H1 (cell line): Measurements from ENCODE around the gene ILK. TPM values are rescaled to one million over a fixed set of nuclear protein-coding genes. Genes with fewer than 3 reads are reported as not detected.
A peak's percentile ranks its signal among the peaks of the same experiment; 100 is the strongest.

Experiments
- CTCF ChIA-PET: fragments of 300-600 bp; sonication (Branson Sonifier 250); formaldehyde crosslinking; loops from one replicate; lab custom pipeline; 2021; ENCODE audit not compliant: partially characterized antibody; lab: Charles Lee
- POLR2A ChIA-PET: fragments of 300-600 bp; sonication (Branson Sonifier 250); formaldehyde crosslinking; loops from one replicate; lab custom pipeline; 2021; ENCODE audit warnings: inconsistent platforms; ENCODE audit not compliant: partially characterized antibody; lab: Charles Lee
- DNase-seq, 2 experiments: peaks; one replicate each; pipeline versions ENCODE4 v3.0.0 to v3.0.0-alpha.2; 2010 to 2022; ENCODE audit warnings: low spot score in 2 of 2, low read depth in 1 of 2, mixed read lengths in 1 of 2
- FAIRE-seq: peaks from 2 replicates; lab custom pipeline; 2011; peaks lifted over from hg19 to GRCh38; lab: Jason Lieb, UNC
- H2AFZ ChIP-seq: 2 replicates; pipeline ENCODE4 v1.8.1; 2012; ENCODE audit warnings: low read length, inconsistent platforms
- H2AK5ac ChIP-seq: 2 replicates; pipeline ENCODE4 v1.6.1; 2013; ENCODE audit warnings: low read depth, low read length
- H2BK120ac ChIP-seq: replicated peaks from 2 replicates; pipeline ENCODE3; 2013; ENCODE audit warnings: low read depth, low read length, inconsistent platforms
- H2BK12ac ChIP-seq: 2 replicates; pipeline ENCODE4 v1.6.1; 2013; ENCODE audit warnings: low read depth, low read length
- H2BK15ac ChIP-seq: 2 replicates; pipeline ENCODE4 v1.6.1; 2013; ENCODE audit warnings: low read length
- H2BK20ac ChIP-seq: 2 replicates; pipeline ENCODE4 v1.6.1; 2013; ENCODE audit warnings: low read length
- H2BK5ac ChIP-seq: 2 replicates; pipeline ENCODE4 v1.6.1; 2013; ENCODE audit warnings: low read depth, low read length
- H3K14ac ChIP-seq: 2 replicates; pipeline ENCODE4 v1.6.1; 2013; ENCODE audit warnings: inconsistent platforms; ENCODE audit not compliant: insufficient read length
- H3K18ac ChIP-seq: 2 replicates; pipeline ENCODE4 v1.6.1; 2013; ENCODE audit warnings: low read length; ENCODE audit errors: extremely low read depth
- H3K23ac ChIP-seq: 2 replicates; pipeline ENCODE4 v1.6.1; 2013; ENCODE audit warnings: inconsistent platforms; ENCODE audit not compliant: insufficient read length
- H3K23me2 ChIP-seq: 2 replicates; pipeline ENCODE4 v1.6.1; 2013; ENCODE audit warnings: low read depth, low read length
- H3K27ac ChIP-seq: 2 replicates; pipeline ENCODE4 v1.6.1; 2011; ENCODE audit warnings: low read depth, low read length, inconsistent platforms
- H3K27me3 ChIP-seq, 4 experiments: replicated peaks in 1 of 4; 1 replicate in 1 of 4; 2 replicates in 3 of 4; pipeline versions ENCODE4 v1.6.1 to v1.8.1; 2011 to 2013; ENCODE audit warnings: low read length in 3 of 4, mild to moderate bottlenecking in 3 of 4, inconsistent platforms in 2 of 4, mixed read lengths in 2 of 4, moderate library complexity in 1 of 4; ENCODE audit not compliant: control insufficient read depth in 3 of 4, insufficient read depth in 3 of 4; ENCODE audit errors: extremely low read depth in 1 of 4
- H3K36me3 ChIP-seq, 4 experiments: 2 replicates each; pipeline versions ENCODE4 v1.6.1 to v1.8.1; 2011 to 2013; ENCODE audit warnings: mild to moderate bottlenecking in 4 of 4, low read length in 3 of 4, moderate library complexity in 2 of 4, control low read depth in 1 of 4, inconsistent platforms in 1 of 4; ENCODE audit not compliant: insufficient read depth in 4 of 4, control insufficient read depth in 2 of 4
- H3K4ac ChIP-seq: replicated peaks from 2 replicates; pipeline ENCODE3; 2013; ENCODE audit warnings: low read length, low read depth, mixed read lengths, inconsistent platforms; ENCODE audit not compliant: insufficient read length
- H3K4me1 ChIP-seq, 4 experiments: replicated peaks in 1 of 4; 1 replicate in 1 of 4; 2 replicates in 3 of 4; pipeline versions ENCODE4 v1.6.1 to v1.8.1; 2011 to 2013; ENCODE audit warnings: low read length in 3 of 4, inconsistent platforms in 2 of 4, mixed read lengths in 1 of 4; ENCODE audit not compliant: insufficient read depth in 4 of 4, control insufficient read depth in 3 of 4
- H3K4me2 ChIP-seq, 2 experiments: 2 replicates each; pipeline versions ENCODE4 v1.6.1 to v1.8.1; 2011 to 2013; ENCODE audit warnings: low read depth in 2 of 2, low read length in 2 of 2, control low read depth in 1 of 2, inconsistent platforms in 1 of 2, mild to moderate bottlenecking in 1 of 2; ENCODE audit not compliant: insufficient read depth in 1 of 2
- H3K4me3 ChIP-seq, 4 experiments: fragments of 200-600, 300-600 bp in 1 of 4; sonication (generic), shearing (Covaris generic), sonication (Bioruptor Twin) in 1 of 4; 2 replicates each; pipeline versions ENCODE4 v1.5.1 to v1.8.1; 2011 to 2016; ENCODE audit warnings: low read length in 4 of 4, low read depth in 3 of 4, control low read depth in 2 of 4, inconsistent platforms in 2 of 4, mild to moderate bottlenecking in 2 of 4, mixed read lengths in 1 of 4, moderate library complexity in 1 of 4; ENCODE audit not compliant: insufficient read depth in 2 of 4; ENCODE audit errors: extremely low read depth in 1 of 4
- H3K56ac ChIP-seq: replicated peaks from 2 replicates; pipeline ENCODE3; 2013; ENCODE audit warnings: low read depth, mild to moderate bottlenecking, mixed read lengths, low read length, inconsistent platforms; ENCODE audit not compliant: insufficient read length
- H3K79me1 ChIP-seq: 2 replicates; pipeline ENCODE4 v1.6.1; 2013; ENCODE audit warnings: low read depth, low read length, control low read depth
- H3K79me2 ChIP-seq, 2 experiments: 2 replicates each; pipeline versions ENCODE4 v1.6.1 to v1.8.1; 2012 to 2013; ENCODE audit warnings: low read length in 2 of 2, mild to moderate bottlenecking in 2 of 2, inconsistent platforms in 1 of 2; ENCODE audit not compliant: insufficient read depth in 2 of 2, control insufficient read depth in 1 of 2
- H3K9ac ChIP-seq, 4 experiments: replicated peaks in 1 of 4; 1 replicate in 1 of 4; 2 replicates in 3 of 4; pipeline versions ENCODE4 v1.6.1 to v1.8.1; 2011 to 2013; ENCODE audit warnings: low read depth in 3 of 4, low read length in 3 of 4, control low read depth in 2 of 4, mild to moderate bottlenecking in 2 of 4, moderate library complexity in 2 of 4, inconsistent platforms in 1 of 4; ENCODE audit errors: extremely low read depth in 1 of 4
- H3K9me3 ChIP-seq, 2 experiments: 2 replicates each; pipeline versions ENCODE4 v1.6.1 to v1.8.1; 2012 to 2013; ENCODE audit warnings: mild to moderate bottlenecking in 2 of 2, moderate library complexity in 2 of 2, control low read depth in 1 of 2, inconsistent platforms in 1 of 2, low read depth in 1 of 2, low read length in 1 of 2, mixed read lengths in 1 of 2; ENCODE audit not compliant: insufficient read depth in 2 of 2
- H4K20me1 ChIP-seq, 2 experiments: replicated peaks in 1 of 2; 2 replicates each; pipeline versions ENCODE3 to v1.8.1; 2011 to 2013; ENCODE audit warnings: inconsistent platforms in 2 of 2, low read length in 2 of 2, mild to moderate bottlenecking in 1 of 2; ENCODE audit not compliant: insufficient read depth in 2 of 2, control insufficient read depth in 1 of 2
- H4K5ac ChIP-seq: 2 replicates; pipeline ENCODE4 v1.6.1; 2013; ENCODE audit warnings: low read length, low read depth, mixed read lengths, inconsistent platforms; ENCODE audit not compliant: insufficient read length
- H4K8ac ChIP-seq: 2 replicates; pipeline ENCODE4 v1.8.0; 2013; ENCODE audit warnings: mild to moderate bottlenecking, moderate library complexity, low read length, inconsistent platforms; ENCODE audit not compliant: insufficient read depth; ENCODE audit errors: extremely low read depth
- H4K91ac ChIP-seq: replicated peaks from 2 replicates; pipeline ENCODE3; 2013; ENCODE audit warnings: low read length, mixed read lengths, inconsistent platforms; ENCODE audit not compliant: insufficient read length
- CEBPB ChIP-seq: IDR thresholded peaks from 2 replicates; pipeline ENCODE4 v1.6.1; 2012; ENCODE audit warnings: low read depth, low read length
- WGBS, 2 experiments: shearing (Covaris generic) in 1 of 2; methylation state at CpG; one replicate each; pipeline versions ENCODE4 v1.1.6 to v1.1.7; 2013 to 2015; ENCODE audit warnings: low lambda C conversion rate in 2 of 2, mixed read lengths in 2 of 2, inconsistent platforms in 1 of 2, low coverage in 1 of 2, missing lambda C conversion rate in 1 of 2; ENCODE audit not compliant: insufficient replicate concordance in 2 of 2, insufficient coverage in 1 of 2, insufficient read length in 1 of 2; ENCODE audit errors: extremely low coverage in 1 of 2, missing lambda C conversion rate in 1 of 2; 5-methylcytosine and 5-hydroxymethylcytosine counted together
- polyA plus RNA-seq, 7 experiments: library from polyadenylated mRNA; depleted of rRNA in 3 of 7; stranded (reverse) in 5 of 7; unstranded in 2 of 7; fragments of >200 nt in 5 of 7; fragments of 200-250 nt in 2 of 7; gene quantifications; 1 replicate in 5 of 7; 2 replicates in 1 of 7; 4 replicates in 1 of 7; pipeline versions ENCODE4 v1.2.1 to v1.2.3, GENCODE V29; 2011 to 2013; ENCODE audit warnings: missing spikeins in 2 of 7, mixed read lengths in 2 of 7
- total RNA-seq: library from RNA; stranded (reverse); fragmentation: NEBNext Ultra II Directional; extraction: Animal tissue kit (Norgen Biotek cat#: 25700); gene quantifications from 2 replicates; pipeline ENCODE4 v1.2.1, GENCODE V29; 2021

Gene ILK
- total and polyA plus RNA-seq, 2 of the 8 experiments (the other 6 are each of a cell fraction or from before 2014, with no cell fraction given) = 91.4 to 132 TPM

DNA sequence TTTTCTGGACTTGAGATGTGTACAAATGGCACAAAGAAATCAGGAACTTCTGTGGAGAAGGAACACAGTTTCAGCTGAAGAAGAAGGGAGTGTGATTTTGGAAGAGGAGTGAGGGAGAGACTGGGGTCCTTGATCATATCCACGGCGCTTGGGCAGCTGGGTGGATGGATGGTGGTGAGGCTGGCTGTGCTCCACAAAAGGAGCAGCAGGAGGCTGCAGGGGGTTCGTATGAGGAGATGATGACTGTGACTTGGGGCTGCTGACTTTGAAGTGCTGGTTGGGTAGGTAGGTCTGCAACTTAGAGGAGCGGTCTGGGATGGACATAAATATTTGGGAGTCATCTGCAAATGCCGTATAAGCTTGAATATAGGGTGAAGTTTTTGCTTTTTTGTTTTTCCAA is 53.4 kb downstream of the ILK start:
- Histone ChIP-seq H3K56ac (no peak overlapping the region), H2BK5ac (no peak overlapping the region), H3K23me2 (peaks cover 9% of the 10 kb centered on the region), H3K36me3 (no peaks in the 10 kb centered on the region), H4K20me1 (peaks cover 0 to 3% of the 10 kb centered on the region in 2 experiments), H4K8ac (no peak overlapping the region), H3K4ac (no peak overlapping the region), H3K4me1 (peaks cover 0 to 7% (median 6%) of the 10 kb centered on the region in 4 experiments; a peak in 4 of 7 replicates), H2BK120ac (no peak overlapping the region), H2AFZ (0 out of 2 replicates have a peak overlapping the region, but pooled peaks have one; percentile 7), H2BK12ac (no peak overlapping the region), H4K91ac (no peak overlapping the region), H2BK15ac (0 out of 2 replicates have a peak overlapping the region, but pooled peaks have one; percentile 31), H3K9ac (no peak overlapping the region), H3K4me2 (peak overlapping the region; percentile 79 to 92), H3K9me3 (no peaks in the 10 kb centered on the region), H3K79me1 (no peaks in the 10 kb centered on the region), H2BK20ac (no peak overlapping the region), H3K27ac (no peak overlapping the region), H3K14ac (no peak overlapping the region), H3K79me2 (no peaks in the 10 kb centered on the region), H3K23ac (no peak overlapping the region), H2AK5ac (no peak overlapping the region), H3K18ac (no peak overlapping the region), H3K4me3 (peak overlapping the region in 3 of 4 experiments; percentile 65 to 91 (median 67); a peak in 4 of 8 replicates), H3K27me3 (peaks cover 1 to 36% (median 32%) of the 10 kb centered on the region in 4 experiments), H4K5ac (no peak overlapping the region)
- ChIA-PET POLR2A (interaction anchor here (1.0 to 1.4 kb wide), 5 partner anchors 11 to 48 kb away, joined by 3 read pairs; no protein-coding TSS in a partner anchor), CTCF (interaction anchor here (0.6 to 4.9 kb wide), 11 partner anchors 9 to 294 kb away, joined by 3 to 36 read pairs (median 4); partner anchors contain the start of gene TAF10)
- DNase-seq (peak in 1 of 2 experiments; percentile 43), FAIRE-seq (no peak)
- TF ChIP-seq CEBPB = no peak
- 64% methylated on average over 5 of the region's 5 CpGs; no CpG with 5 or more reads in 1 of the 2 experiments for WGBS, 2 experiments
